K562 (cell line): ENCODE measurements around the gene CSNK1D. TPM values are rescaled to one million over a fixed set of nuclear protein-coding genes. Genes with fewer than 3 reads are reported as not detected.

Source experiments
- ARID1B ChIP-seq: fragments of 450-650 bp; IDR thresholded peaks from 2 replicates; pipeline ENCODE4 v1.6.1; 2016; ENCODE audit warnings: antibody characterized with exemption, mild to moderate bottlenecking, inconsistent platforms
- ATF3 ChIP-seq, 2 experiments: fragments of 450-650 bp in 1 of 2; sonication (generic) in 1 of 2; formaldehyde crosslinking in 1 of 2; IDR thresholded peaks in 1 of 2; conservative IDR thresholded peaks in 1 of 2; 2 replicates each; pipeline versions ENCODE4 v1.6.1 to v1.8.1; 2016 to 2023; ENCODE audit warnings: mild to moderate bottlenecking in 2 of 2, moderate library complexity in 2 of 2, inconsistent platforms in 1 of 2, missing genetic modification reagents in 1 of 2
- BHLHE40 ChIP-seq: IDR thresholded peaks from 2 replicates; pipeline ENCODE4 v1.6.1; 2011; ENCODE audit warnings: low read length, improper control_type of control experiment
- BRD4 ChIP-seq: fragments of 200-600 bp; sonication (generic); IDR thresholded peaks from 2 replicates; pipeline ENCODE4 v1.6.1; 2017; ENCODE audit warnings: inconsistent platforms
- CC2D1A ChIP-seq: fragments of 450-650 bp; IDR thresholded peaks from 2 replicates; pipeline ENCODE4 v1.6.1; 2017; ENCODE audit warnings: mild to moderate bottlenecking
- ETV6 ChIP-seq, 3 experiments: fragments of 150-350 bp in 1 of 3; sonication (generic) in 1 of 3; formaldehyde crosslinking in 1 of 3; IDR thresholded peaks; 2 replicates each; pipeline versions ENCODE4 v1.6.1 to v1.8.0; 2014 to 2022; ENCODE audit warnings: borderline replicate concordance in 2 of 3, low read depth in 2 of 3, antibody characterized with exemption in 1 of 3, low read length in 1 of 3, mild to moderate bottlenecking in 1 of 3, missing genetic modification reagents in 1 of 3
- NEUROD1 ChIP-seq: fragments of 150-350 bp; IDR thresholded peaks from 2 replicates; pipeline ENCODE4 v1.6.1; 2014; ENCODE audit warnings: borderline replicate concordance, low read length, low read depth; ENCODE audit not compliant: partially characterized antibody
- POLR2A ChIP-seq: fragments of 450-650 bp; conservative IDR thresholded peaks from 2 replicates; pipeline ENCODE4 v1.6.1; 2016
- RAD21 ChIP-seq, 2 experiments: fragments of 250-450 bp in 1 of 2; fragments of 450-650 bp in 1 of 2; sonication (Bioruptor Pico) in 1 of 2; formaldehyde crosslinking in 1 of 2; IDR thresholded peaks in 1 of 2; conservative IDR thresholded peaks in 1 of 2; 2 replicates each; pipeline versions ENCODE4 v1.4.0 to v1.8.0; 2020 to 2022; ENCODE audit warnings: mild to moderate bottlenecking in 2 of 2, moderate library complexity in 1 of 2
- U2AF1 ChIP-seq: fragments of 200-400 bp; formaldehyde crosslinking; optimal IDR thresholded peaks from 2 replicates; pipeline ENCODE3; 2017; ENCODE audit warnings: mild to moderate bottlenecking, low read depth, low read length, moderate library complexity
- polyA plus RNA-seq, 8 experiments: library from polyadenylated mRNA; depleted of rRNA in 4 of 8; stranded (reverse) in 5 of 8; unstranded in 3 of 8; fragments of >200 nt; fragmentation: Nextera tagmentation in 2 of 8; fragmentation: Illumina TruSeq in 1 of 8; extraction: Ambion mirVana in 2 of 8; extraction: Trizol in 1 of 8; gene quantifications; 2 replicates each; pipeline versions ENCODE4 v1.2.1 to v1.2.3, GENCODE V29; 2011 to 2014; ENCODE audit warnings: inconsistent platforms in 1 of 8, missing spikeins in 1 of 8
- total RNA-seq, 7 experiments: library from RNA; depleted of rRNA in 6 of 7; stranded (reverse); fragments of >200 nt in 6 of 7; fragmentation: Illumina TruSeq in 2 of 7; extraction: Trizol in 2 of 7; gene quantifications; 2 replicates each; pipeline versions ENCODE4 v1.2.1 to v1.2.3, GENCODE V29; 2011 to 2021; ENCODE audit warnings: low replicate concordance in 1 of 7
- TF ChIP-seq, protein P1 (sequence below): fragments of 250-450 bp; sonication (Bioruptor Pico); IDR thresholded peaks from 2 replicates; pipeline ENCODE4 v1.9.0; 2021; ENCODE audit warnings: mild to moderate bottlenecking, inconsistent platforms
- TF ChIP-seq, protein P2 (sequence below): fragments of 450-650 bp; IDR thresholded peaks from 2 replicates; pipeline ENCODE4 v1.6.1; 2016; ENCODE audit warnings: mild to moderate bottlenecking
- TF ChIP-seq, protein P3 (sequence below): fragments of 250-450 bp; sonication (Bioruptor Pico); IDR thresholded peaks from 2 replicates; pipeline ENCODE4 v1.4.0; 2020

Gene CSNK1D
- total and polyA plus RNA-seq, 9 of the 15 experiments (the other 6 are each of a cell fraction or from before 2014, with no cell fraction given): 6.5 to 133 (median 41.3) TPM

DNA sequence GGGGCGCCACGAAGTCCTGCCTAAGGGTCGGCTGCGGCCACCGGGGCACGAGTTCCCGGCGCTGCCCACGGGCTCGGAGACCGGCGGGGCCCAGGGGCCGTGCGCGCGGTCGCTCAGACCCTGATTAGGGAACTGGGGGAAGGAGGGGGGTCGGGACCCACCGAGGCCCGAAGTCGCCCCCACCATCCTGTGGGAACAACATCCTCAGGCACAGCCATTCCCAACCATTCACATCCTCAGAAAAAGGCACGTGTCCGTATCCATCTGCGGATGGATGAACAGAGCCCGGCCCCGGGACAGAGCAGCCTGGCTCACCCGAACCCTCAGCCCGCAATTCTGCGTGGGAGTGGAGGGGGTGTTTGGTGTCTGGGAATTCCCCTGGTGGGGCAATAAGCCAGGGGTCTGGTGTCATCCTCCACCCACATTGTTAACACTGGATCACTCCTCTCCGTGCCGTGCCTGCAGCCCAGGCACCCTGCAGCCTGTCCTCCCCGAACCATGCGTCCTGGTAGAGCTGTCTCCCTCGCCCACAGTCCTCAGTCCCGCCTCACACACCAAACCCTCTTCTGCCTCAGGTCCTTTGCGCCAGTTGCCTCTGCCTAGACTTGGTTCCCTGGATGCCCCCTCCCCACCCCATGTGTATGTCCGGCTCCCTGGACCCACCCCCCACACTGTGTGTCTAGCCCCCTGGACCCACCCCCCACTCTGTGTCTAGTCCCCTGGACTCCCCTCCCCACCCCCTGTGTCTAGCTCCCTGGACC lies 60.1 kb downstream of the CSNK1D start (continued):
- TF ChIP-seq ETV6 (IDR thresholded peaks at IDR 0.05; ENCODE audit: borderline replicate concordance in 1 of 2, low read depth in 2 of 2, low read length in 1 of 2): no peak
- TF ChIP-seq ETV6 (CRISPR knock-in tag; IDR thresholded peaks at IDR 0.05; ENCODE audit: borderline replicate concordance): 0 out of 2 replicates have a peak, but pooled peaks have one; percentile 0
- TF ChIP-seq, protein P1, sequence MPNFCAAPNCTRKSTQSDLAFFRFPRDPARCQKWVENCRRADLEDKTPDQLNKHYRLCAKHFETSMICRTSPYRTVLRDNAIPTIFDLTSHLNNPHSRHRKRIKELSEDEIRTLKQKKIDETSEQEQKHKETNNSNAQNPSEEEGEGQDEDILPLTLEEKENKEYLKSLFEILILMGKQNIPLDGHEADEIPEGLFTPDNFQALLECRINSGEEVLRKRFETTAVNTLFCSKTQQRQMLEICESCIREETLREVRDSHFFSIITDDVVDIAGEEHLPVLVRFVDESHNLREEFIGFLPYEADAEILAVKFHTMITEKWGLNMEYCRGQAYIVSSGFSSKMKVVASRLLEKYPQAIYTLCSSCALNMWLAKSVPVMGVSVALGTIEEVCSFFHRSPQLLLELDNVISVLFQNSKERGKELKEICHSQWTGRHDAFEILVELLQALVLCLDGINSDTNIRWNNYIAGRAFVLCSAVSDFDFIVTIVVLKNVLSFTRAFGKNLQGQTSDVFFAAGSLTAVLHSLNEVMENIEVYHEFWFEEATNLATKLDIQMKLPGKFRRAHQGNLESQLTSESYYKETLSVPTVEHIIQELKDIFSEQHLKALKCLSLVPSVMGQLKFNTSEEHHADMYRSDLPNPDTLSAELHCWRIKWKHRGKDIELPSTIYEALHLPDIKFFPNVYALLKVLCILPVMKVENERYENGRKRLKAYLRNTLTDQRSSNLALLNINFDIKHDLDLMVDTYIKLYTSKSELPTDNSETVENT (CRISPR knock-in tag): no peak
- TF ChIP-seq BRD4: no peak; the same call in 1 of the 2 replicates
- TF ChIP-seq CC2D1A: no peak
- 0 out of 2 replicates have a peak, but pooled peaks have one; percentile 22 for TF ChIP-seq POLR2A
- TF ChIP-seq U2AF1: no peak
- TF ChIP-seq RAD21 (CRISPR knock-in tag; conservative IDR thresholded peaks at IDR 0.05 in 1 of 2, IDR thresholded peaks at IDR 0.05 in 1 of 2): no peak
- no peak for TF ChIP-seq NEUROD1
- TF ChIP-seq BHLHE40: peak; percentile 39; the same call in 1 of the 2 replicates
- TF ChIP-seq, protein P2, sequence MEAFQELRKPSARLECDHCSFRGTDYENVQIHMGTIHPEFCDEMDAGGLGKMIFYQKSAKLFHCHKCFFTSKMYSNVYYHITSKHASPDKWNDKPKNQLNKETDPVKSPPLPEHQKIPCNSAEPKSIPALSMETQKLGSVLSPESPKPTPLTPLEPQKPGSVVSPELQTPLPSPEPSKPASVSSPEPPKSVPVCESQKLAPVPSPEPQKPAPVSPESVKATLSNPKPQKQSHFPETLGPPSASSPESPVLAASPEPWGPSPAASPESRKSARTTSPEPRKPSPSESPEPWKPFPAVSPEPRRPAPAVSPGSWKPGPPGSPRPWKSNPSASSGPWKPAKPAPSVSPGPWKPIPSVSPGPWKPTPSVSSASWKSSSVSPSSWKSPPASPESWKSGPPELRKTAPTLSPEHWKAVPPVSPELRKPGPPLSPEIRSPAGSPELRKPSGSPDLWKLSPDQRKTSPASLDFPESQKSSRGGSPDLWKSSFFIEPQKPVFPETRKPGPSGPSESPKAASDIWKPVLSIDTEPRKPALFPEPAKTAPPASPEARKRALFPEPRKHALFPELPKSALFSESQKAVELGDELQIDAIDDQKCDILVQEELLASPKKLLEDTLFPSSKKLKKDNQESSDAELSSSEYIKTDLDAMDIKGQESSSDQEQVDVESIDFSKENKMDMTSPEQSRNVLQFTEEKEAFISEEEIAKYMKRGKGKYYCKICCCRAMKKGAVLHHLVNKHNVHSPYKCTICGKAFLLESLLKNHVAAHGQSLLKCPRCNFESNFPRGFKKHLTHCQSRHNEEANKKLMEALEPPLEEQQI: no peak
- 0 out of 2 replicates have a peak, but pooled peaks have one; percentile 23 for TF ChIP-seq ARID1B
- peak; percentile 29; the same call in 1 of the 2 replicates for TF ChIP-seq ATF3 (IDR thresholded peaks at IDR 0.05)
- TF ChIP-seq ATF3 (CRISPR knock-in tag; conservative IDR thresholded peaks at IDR 0.05): no peak
- TF ChIP-seq, protein P3, sequence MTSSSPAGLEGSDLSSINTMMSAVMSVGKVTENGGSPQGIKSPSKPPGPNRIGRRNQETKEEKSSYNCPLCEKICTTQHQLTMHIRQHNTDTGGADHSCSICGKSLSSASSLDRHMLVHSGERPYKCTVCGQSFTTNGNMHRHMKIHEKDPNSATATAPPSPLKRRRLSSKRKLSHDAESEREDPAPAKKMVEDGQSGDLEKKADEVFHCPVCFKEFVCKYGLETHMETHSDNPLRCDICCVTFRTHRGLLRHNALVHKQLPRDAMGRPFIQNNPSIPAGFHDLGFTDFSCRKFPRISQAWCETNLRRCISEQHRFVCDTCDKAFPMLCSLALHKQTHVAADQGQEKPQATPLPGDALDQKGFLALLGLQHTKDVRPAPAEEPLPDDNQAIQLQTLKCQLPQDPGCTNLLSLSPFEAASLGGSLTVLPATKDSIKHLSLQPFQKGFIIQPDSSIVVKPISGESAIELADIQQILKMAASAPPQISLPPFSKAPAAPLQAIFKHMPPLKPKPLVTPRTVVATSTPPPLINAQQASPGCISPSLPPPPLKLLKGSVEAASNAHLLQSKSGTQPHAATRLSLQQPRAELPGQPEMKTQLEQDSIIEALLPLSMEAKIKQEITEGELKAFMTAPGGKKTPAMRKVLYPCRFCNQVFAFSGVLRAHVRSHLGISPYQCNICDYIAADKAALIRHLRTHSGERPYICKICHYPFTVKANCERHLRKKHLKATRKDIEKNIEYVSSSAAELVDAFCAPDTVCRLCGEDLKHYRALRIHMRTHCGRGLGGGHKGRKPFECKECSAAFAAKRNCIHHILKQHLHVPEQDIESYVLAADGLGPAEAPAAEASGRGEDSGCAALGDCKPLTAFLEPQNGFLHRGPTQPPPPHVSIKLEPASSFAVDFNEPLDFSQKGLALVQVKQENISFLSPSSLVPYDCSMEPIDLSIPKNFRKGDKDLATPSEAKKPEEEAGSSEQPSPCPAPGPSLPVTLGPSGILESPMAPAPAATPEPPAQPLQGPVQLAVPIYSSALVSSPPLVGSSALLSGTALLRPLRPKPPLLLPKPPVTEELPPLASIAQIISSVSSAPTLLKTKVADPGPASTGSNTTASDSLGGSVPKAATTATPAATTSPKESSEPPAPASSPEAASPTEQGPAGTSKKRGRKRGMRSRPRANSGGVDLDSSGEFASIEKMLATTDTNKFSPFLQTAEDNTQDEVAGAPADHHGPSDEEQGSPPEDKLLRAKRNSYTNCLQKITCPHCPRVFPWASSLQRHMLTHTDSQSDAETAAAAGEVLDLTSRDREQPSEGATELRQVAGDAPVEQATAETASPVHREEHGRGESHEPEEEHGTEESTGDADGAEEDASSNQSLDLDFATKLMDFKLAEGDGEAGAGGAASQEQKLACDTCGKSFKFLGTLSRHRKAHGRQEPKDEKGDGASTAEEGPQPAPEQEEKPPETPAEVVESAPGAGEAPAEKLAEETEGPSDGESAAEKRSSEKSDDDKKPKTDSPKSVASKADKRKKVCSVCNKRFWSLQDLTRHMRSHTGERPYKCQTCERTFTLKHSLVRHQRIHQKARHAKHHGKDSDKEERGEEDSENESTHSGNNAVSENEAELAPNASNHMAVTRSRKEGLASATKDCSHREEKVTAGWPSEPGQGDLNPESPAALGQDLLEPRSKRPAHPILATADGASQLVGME (CRISPR knock-in tag): 0 out of 2 replicates have a peak, but pooled peaks have one; percentile 22
